HepG2 (cell line): ENCODE data around the gene NRDC. TPM values are rescaled to one million over a fixed set of nuclear protein-coding genes. Genes with fewer than 3 reads are reported as not detected.

ENCODE experiments used
- FOXA3 ChIP-seq: IDR thresholded peaks from 2 replicates; pipeline ENCODE4 v1.6.1; 2016; ENCODE audit warnings: missing genetic modification reagents, missing compliant biosample characterization
- NCOR1 ChIP-seq: fragments of 200-600 bp; sonication (generic); IDR thresholded peaks from 2 replicates; pipeline ENCODE4 v1.7.0; 2017; ENCODE audit warnings: antibody characterized with exemption, low read length, borderline replicate concordance
- POGZ ChIP-seq: sonication (generic); formaldehyde crosslinking; IDR thresholded peaks from 2 replicates; pipeline ENCODE4 v1.4.0; 2020; ENCODE audit warnings: mild to moderate bottlenecking, missing genetic modification reagents
- SAFB2 ChIP-seq: sonication (generic); formaldehyde crosslinking; IDR thresholded peaks from 2 replicates; pipeline ENCODE4 v1.5.1; 2020; ENCODE audit warnings: missing genetic modification reagents, low read depth, mild to moderate bottlenecking, borderline replicate concordance
- SKI ChIP-seq: fragments of 450-650 bp; IDR thresholded peaks from one replicate; pipeline ENCODE4 v1.6.1; 2018; ENCODE audit warnings: mild to moderate bottlenecking; ENCODE audit not compliant: partially characterized antibody
- SOX13 ChIP-seq, 3 experiments: fragments of 450-650 bp in 1 of 3; sonication (generic) in 1 of 3; formaldehyde crosslinking in 1 of 3; IDR thresholded peaks in 2 of 3; conservative IDR thresholded peaks in 1 of 3; 2 replicates each; pipeline versions ENCODE4 v1.5.0 to v1.6.1; 2016 to 2020; ENCODE audit warnings: antibody characterized with exemption in 1 of 3, mild to moderate bottlenecking in 1 of 3, missing compliant biosample characterization in 1 of 3, missing genetic modification reagents in 1 of 3, moderate library complexity in 1 of 3
- TCF7 ChIP-seq: sonication (generic); IDR thresholded peaks from 2 replicates; pipeline ENCODE4 v1.6.1; 2016; ENCODE audit warnings: antibody characterized with exemption, low read depth
- ZNF646 ChIP-seq: sonication (generic); formaldehyde crosslinking; IDR thresholded peaks from 2 replicates; pipeline ENCODE4 v1.9.0; 2021; ENCODE audit warnings: mild to moderate bottlenecking, missing genetic modification reagents
- polyA plus RNA-seq, 8 experiments: library from polyadenylated mRNA; depleted of rRNA in 3 of 8; stranded (reverse) in 7 of 8; unstranded in 1 of 8; fragments of >200 nt; fragmentation: Illumina TruSeq in 4 of 8; extraction: Trizol in 4 of 8; gene quantifications; 2 replicates each; pipeline versions ENCODE4 v1.2.1 to v1.2.3, GENCODE V29; 2011 to 2016; ENCODE audit warnings: low read depth in 4 of 8, missing spikeins in 1 of 8, mixed read lengths in 1 of 8; ENCODE audit not compliant: insufficient read depth in 1 of 8
- total RNA-seq, 5 experiments: library from RNA; depleted of rRNA; stranded (reverse); fragments of >200 nt; fragmentation: Illumina TruSeq; extraction: Trizol; gene quantifications; 2 replicates each; pipeline ENCODE4 v1.2.3, GENCODE V29; 2016; ENCODE audit warnings: low read depth in 1 of 5

Gene NRDC
- total and polyA plus RNA-seq, 2 of the 13 experiments (the other 11 are each of a cell fraction or from before 2014, with no cell fraction given) = 57.6 to 64.9 TPM

- TF ChIP-seq SOX13 (IDR thresholded peaks at IDR 0.05) (no peak), SOX13 (CRISPR knock-in tag; conservative IDR thresholded peaks at IDR 0.05 in 1 of 2, IDR thresholded peaks at IDR 0.05 in 1 of 2) (peak in 1 of 2 experiments; percentile 78; a peak in 2 of 4 replicates), FOXA3 (0 out of 2 replicates have a peak, but pooled peaks have one; percentile 11), TCF7 (peak; percentile 17; the same call in 1 of the 2 replicates), POGZ (CRISPR knock-in tag) (no peak), ZNF646 (CRISPR knock-in tag) (no peak), NCOR1 (peak; percentile 68; the same call in 1 of the 2 replicates), SKI (peak; percentile 30), SAFB2 (CRISPR knock-in tag) (no peak)
Observed at GRCh38 chr1:51867479-51868232, 10.9 kb downstream of the NRDC start (continued).
